DND-41 (cell line): ENCODE measurements around the gene SATB1.

Experiments
- EZH2 ChIP-seq: IDR thresholded peaks from 3 replicates; pipeline ENCODE4 v1.6.1; 2012; ENCODE audit warnings: borderline replicate concordance, low read depth, mild to moderate bottlenecking, moderate library complexity, low read length, inconsistent platforms; ENCODE audit not compliant: severe bottlenecking
- TF ChIP-seq, protein P1 (sequence below): IDR thresholded peaks from 2 replicates; pipeline ENCODE4 v1.5.1; 2012; ENCODE audit warnings: borderline replicate concordance, low read length, moderate library complexity, mild to moderate bottlenecking; ENCODE audit not compliant: poor library complexity, severe bottlenecking; ENCODE audit errors: extremely low read depth

DNA sequence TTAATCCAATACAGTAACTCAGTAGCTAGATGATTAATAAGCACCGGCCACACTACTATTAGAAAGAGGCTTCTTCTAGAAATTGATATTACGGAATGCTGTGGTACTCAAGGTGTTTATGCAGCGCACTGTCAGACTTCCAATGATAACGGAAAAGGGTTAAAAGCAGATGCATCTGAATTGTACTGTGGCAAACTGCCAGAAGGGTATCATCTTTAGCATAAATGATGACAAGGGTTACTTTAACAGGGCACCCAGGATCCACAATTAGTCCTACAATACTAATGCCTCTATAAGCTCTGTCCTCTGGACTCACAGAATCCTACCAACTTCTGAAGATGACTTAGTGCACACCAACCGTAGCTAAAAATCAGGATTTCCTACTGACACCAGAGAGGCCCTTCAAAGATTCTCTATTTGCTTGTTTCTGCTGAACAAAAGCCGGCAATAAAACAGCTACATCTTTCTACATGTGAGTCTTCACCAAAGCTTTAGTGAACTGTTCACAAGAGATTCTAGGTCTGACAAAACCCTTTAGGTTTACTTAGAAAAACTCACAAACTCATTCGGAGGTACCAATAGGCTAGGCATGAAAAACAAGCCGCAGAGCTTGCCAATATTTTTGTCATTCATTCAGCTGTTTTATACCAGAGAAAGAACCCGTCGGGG lies 7.1 kb downstream of the SATB1 start:
- TF ChIP-seq EZH2, result no peak
- TF ChIP-seq, protein P1, sequence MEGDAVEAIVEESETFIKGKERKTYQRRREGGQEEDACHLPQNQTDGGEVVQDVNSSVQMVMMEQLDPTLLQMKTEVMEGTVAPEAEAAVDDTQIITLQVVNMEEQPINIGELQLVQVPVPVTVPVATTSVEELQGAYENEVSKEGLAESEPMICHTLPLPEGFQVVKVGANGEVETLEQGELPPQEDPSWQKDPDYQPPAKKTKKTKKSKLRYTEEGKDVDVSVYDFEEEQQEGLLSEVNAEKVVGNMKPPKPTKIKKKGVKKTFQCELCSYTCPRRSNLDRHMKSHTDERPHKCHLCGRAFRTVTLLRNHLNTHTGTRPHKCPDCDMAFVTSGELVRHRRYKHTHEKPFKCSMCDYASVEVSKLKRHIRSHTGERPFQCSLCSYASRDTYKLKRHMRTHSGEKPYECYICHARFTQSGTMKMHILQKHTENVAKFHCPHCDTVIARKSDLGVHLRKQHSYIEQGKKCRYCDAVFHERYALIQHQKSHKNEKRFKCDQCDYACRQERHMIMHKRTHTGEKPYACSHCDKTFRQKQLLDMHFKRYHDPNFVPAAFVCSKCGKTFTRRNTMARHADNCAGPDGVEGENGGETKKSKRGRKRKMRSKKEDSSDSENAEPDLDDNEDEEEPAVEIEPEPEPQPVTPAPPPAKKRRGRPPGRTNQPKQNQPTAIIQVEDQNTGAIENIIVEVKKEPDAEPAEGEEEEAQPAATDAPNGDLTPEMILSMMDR, result no peak
